Panc1 (cell line): ENCODE results near the gene KCNN3. TPM values are rescaled to one million over a fixed set of nuclear protein-coding genes. Genes with fewer than 3 reads are reported as not detected.

ENCODE experiments used
- ATAC-seq: fragments of 200-7000 bp; cut with Tn5 transposase; 2 replicates; pipeline ENCODE4 v1.9.1; 2020; ENCODE audit warnings: mild to moderate bottlenecking, moderate library complexity
- BruUV-seq: library from RNA; stranded (reverse); fragments of 400-500 nt; replicated peaks from 2 replicates; lab custom pipeline; 2021; lab: Mats Ljungman, UMichigan
- CTCF ChIA-PET: fragments of 300-600 bp; sonication (Branson Sonifier 250); formaldehyde crosslinking; loops from one replicate; lab custom pipeline; 2022; ENCODE audit warnings: antibody characterized with exemption; lab: Charles Lee
- POLR2A ChIA-PET: fragments of 300-600 bp; sonication (Branson Sonifier 250); formaldehyde crosslinking; loops from one replicate; lab custom pipeline; 2022; ENCODE audit warnings: antibody characterized with exemption; lab: Charles Lee
- DNase-seq: peaks from one replicate; pipeline ENCODE4 v3.0.0-alpha.2; 2010; ENCODE audit warnings: low read depth, low spot score
- H3K27ac ChIP-seq: 2 replicates; pipeline ENCODE4 v1.5.1; 2011; ENCODE audit warnings: mild to moderate bottlenecking, low read length, inconsistent platforms
- H3K27me3 ChIP-seq: fragments of 200-500 bp; sonication (Bioruptor generic); 2 replicates; pipeline ENCODE4 v1.6.0; 2014; ENCODE audit warnings: low read length, inconsistent platforms; ENCODE audit not compliant: control insufficient read depth, insufficient read depth
- H3K36me3 ChIP-seq: fragments of 200-500 bp; sonication (Bioruptor generic); 2 replicates; pipeline ENCODE4 v1.5.1; 2014; ENCODE audit warnings: inconsistent platforms, mild to moderate bottlenecking, low read length, moderate library complexity; ENCODE audit not compliant: control insufficient read depth, insufficient read depth
- H3K4me1 ChIP-seq: 2 replicates; pipeline ENCODE4 v1.5.1; 2011; ENCODE audit warnings: inconsistent platforms, mild to moderate bottlenecking, low read length, moderate library complexity; ENCODE audit not compliant: control insufficient read depth, insufficient read depth
- H3K4me3 ChIP-seq, 2 experiments: 2 replicates each; pipeline ENCODE4 v1.5.1; 2011 to 2012; ENCODE audit warnings: low read depth in 2 of 2, low read length in 2 of 2, mild to moderate bottlenecking in 2 of 2, inconsistent platforms in 1 of 2, moderate library complexity in 1 of 2
- H3K9me3 ChIP-seq: fragments of 200-500 bp; sonication (Bioruptor generic); 2 replicates; pipeline ENCODE4 v1.5.1; 2014; ENCODE audit warnings: low read depth, mild to moderate bottlenecking, inconsistent platforms, low read length, moderate library complexity; ENCODE audit not compliant: control insufficient read depth, insufficient read depth
- CTCF ChIP-seq: fragments of 450-650 bp; IDR thresholded peaks from 2 replicates; pipeline ENCODE4 v1.5.1; 2017; ENCODE audit warnings: mild to moderate bottlenecking
- POLR2AphosphoS5 ChIP-seq: IDR thresholded peaks from 2 replicates; pipeline ENCODE4 v1.6.1; 2012; ENCODE audit warnings: mild to moderate bottlenecking, low read depth, low read length, moderate library complexity
- REST ChIP-seq, 2 experiments: IDR thresholded peaks; 2 replicates each; pipeline ENCODE4 v1.6.1; 2011 to 2012; ENCODE audit warnings: low read depth in 2 of 2, control low read depth in 1 of 2, low read length in 1 of 2, mild to moderate bottlenecking in 1 of 2, moderate library complexity in 1 of 2; ENCODE audit not compliant: insufficient read depth in 1 of 2
- SIN3A ChIP-seq: IDR thresholded peaks from 2 replicates; pipeline ENCODE4 v1.6.1; 2012; ENCODE audit warnings: low read depth, mild to moderate bottlenecking, low read length, moderate library complexity, borderline replicate concordance; ENCODE audit not compliant: insufficient read depth
- TCF7L2 ChIP-seq: IDR thresholded peaks from 2 replicates; pipeline ENCODE4 v1.6.1; 2011; ENCODE audit warnings: mild to moderate bottlenecking, low read depth, low read length, inconsistent platforms
- in situ Hi-C: cut with HindIII; loops from 2 replicates; pipeline ENCODE4 v1.10.0; 2016; ENCODE audit warnings: low sequenced_read_pairs, low pct_unique_long_range_greater_than_20kb
- intact Hi-C: fragments of 100-400 bp; cut with micrococcal nuclease; formaldehyde crosslinking; loops from one replicate; pipeline ENCODE4 v1.10.0; 2022; ENCODE audit not compliant: unreplicated experiment
- total RNA-seq: library from RNA; stranded (reverse); gene quantifications from one replicate; pipeline ENCODE4 v1.2.1, GENCODE V29; 2021; ENCODE audit not compliant: unreplicated experiment

The KCNN3 gene
- total RNA-seq, 1 experiment from 2014 or later, result 0.05 TPM

- H3K27ac ChIP-seq, result no peak overlapping the region
- no TSS peak for BruUV-seq
- no peaks in the 10 kb centered on the region for H3K9me3 ChIP-seq
- no peak overlapping the region for H3K4me3 ChIP-seq
- H3K36me3 ChIP-seq, result no peaks in the 10 kb centered on the region
- ChIA-PET POLR2A (no interaction called here), CTCF (no interaction called here)
- in situ Hi-C loops (no loop called here), intact Hi-C loops (no loop called here)
- ATAC-seq, result no peak
- H3K27me3 ChIP-seq, result peaks cover 19% of the 10 kb centered on the region
- H3K4me1 ChIP-seq, result no peaks in the 10 kb centered on the region
- TF ChIP-seq REST (IDR thresholded peaks at IDR 0.05; ENCODE audit: insufficient read depth in 1 of 2, low read depth in 2 of 2, low read length in 1 of 2) (no peak), POLR2AphosphoS5 (no peak), CTCF (no peak), TCF7L2 (no peak), SIN3A (no peak)
- no peak for DNase-seq
Measured at GRCh38 chr1:154792899-154793298, 77.2 kb downstream of the KCNN3 start.

- DNase-seq, result no peak
- POLR2A ChIA-PET, result no interaction called here
- no peak for ATAC-seq
- no peak overlapping the region for H3K4me3 ChIP-seq
- in situ Hi-C loops, result no loop called here
- TF ChIP-seq POLR2AphosphoS5 (no peak), REST (IDR thresholded peaks at IDR 0.05; ENCODE audit: insufficient read depth in 1 of 2, low read depth in 2 of 2, low read length in 1 of 2) (no peak), CTCF (no peak), SIN3A (no peak), TCF7L2 (no peak)
- CTCF ChIA-PET, result no interaction called here
- H3K4me1 ChIP-seq, result no peaks in the 10 kb centered on the region
- intact Hi-C loops, result no loop called here
- H3K9me3 ChIP-seq, result no peaks in the 10 kb centered on the region
- no peak overlapping the region for H3K27ac ChIP-seq
- H3K36me3 ChIP-seq, result no peaks in the 10 kb centered on the region
- peaks cover 19% of the 10 kb centered on the region for H3K27me3 ChIP-seq
- BruUV-seq, result no TSS peak
Measured at GRCh38 chr1:154791292-154792166, 78.6 kb downstream of the KCNN3 start.
